Activated CD8-positive, alpha-beta memory T cell treated with anti-CD3 and anti-CD28 coated beads, Interleukin-2, amount 50 U/mL, for 48 hours (primary cell): ENCODE data around the gene LRRC8E.
"Not testable (repeated sequence)": the region's sequence is repeated elsewhere in the genome, so short reads cannot be mapped to it uniquely, and the experiment has no call there.

ENCODE experiments used
- DNase-seq: peaks from one replicate; pipeline ENCODE4 v3.0.0-alpha.2; 2020

LRRC8E gene

DNA sequence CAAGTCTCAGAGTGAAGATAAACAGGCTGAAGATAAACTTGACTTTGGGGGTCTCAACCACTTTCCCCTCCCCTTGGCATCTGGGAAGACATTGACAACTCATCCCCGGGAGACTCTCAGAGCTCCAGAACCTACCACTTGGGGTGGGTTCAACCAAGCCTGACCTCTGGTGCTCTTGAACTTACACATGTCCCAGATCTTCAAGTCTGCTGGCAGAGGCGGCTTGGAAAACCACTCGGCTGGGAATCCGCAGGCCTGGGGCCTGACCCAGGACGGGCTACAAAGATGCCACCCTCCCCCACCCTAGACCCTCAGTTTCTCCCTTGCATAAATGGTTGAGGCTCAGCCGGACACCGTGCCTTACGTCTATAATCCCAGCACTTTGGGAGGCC, 512 bp downstream of the LRRC8E start:
- no peak for DNase-seq

- not testable (repeated sequence) for DNase-seq
Observed at GRCh38 chr19:7893362-7894101, 5.2 kb downstream of the LRRC8E start.

GRCh38 chr19:7894612-7895309, 6.5 kb downstream of the LRRC8E start:
- no peak for DNase-seq

GRCh38 chr19:7895565-7895964, 7.3 kb downstream of the LRRC8E start:
- no peak for DNase-seq

DNA sequence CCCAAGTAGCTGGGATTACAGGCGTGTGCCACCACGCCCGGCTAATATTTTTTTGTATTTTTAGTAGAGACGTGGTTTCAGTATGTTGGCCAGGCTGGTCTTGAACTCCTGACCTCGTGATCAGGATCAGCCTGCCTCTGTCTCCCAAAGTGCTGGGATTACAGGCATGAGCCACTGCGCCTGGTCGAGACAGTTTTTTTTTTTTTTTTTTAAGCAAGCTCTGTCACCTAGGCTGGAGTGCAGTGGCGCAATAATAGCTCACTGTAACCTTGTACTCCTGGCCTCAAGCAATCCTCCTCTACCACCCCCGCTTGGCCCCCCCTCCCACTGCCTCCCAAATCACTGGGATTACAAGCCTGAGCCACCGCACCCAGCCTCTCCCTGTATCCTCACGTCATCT, 9.0 kb downstream of the LRRC8E start:
- DNase-seq: no peak

DNA sequence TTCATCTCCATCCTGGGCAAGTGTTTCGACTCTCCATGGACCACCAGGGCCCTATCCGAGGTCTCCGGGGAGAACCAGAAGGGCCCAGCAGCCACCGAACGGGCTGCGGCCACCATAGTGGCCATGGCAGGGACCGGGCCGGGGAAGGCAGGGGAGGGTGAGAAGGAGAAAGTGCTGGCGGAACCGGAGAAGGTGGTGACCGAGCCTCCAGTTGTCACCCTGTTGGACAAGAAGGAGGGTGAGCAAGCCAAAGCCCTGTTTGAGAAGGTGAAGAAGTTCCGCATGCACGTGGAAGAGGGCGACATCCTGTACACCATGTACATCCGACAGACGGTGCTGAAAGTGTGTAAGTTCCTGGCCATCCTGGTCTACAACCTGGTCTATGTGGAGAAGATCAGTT, 10.7 kb downstream of the LRRC8E start:
- DNase-seq: no peak

GRCh38 chr19:7899751-7900378, 11.6 kb downstream of the LRRC8E start:
- DNase-seq: no peak

DNA sequence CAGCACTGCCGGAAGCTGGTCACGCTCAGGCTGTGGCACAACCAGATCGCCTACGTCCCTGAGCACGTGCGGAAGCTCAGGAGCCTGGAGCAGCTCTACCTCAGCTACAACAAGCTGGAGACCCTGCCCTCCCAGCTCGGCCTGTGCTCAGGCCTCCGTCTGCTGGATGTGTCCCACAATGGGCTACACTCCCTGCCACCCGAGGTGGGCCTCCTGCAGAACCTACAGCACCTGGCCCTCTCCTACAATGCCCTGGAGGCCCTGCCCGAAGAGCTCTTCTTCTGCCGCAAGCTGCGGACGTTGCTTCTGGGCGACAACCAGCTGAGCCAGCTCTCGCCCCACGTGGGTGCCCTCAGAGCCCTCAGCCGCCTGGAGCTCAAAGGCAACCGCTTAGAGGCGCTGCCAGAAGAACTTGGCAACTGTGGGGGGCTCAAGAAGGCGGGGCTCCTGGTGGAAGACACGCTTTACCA, 12.1 kb downstream of the LRRC8E start:
- no peak for DNase-seq

DNA sequence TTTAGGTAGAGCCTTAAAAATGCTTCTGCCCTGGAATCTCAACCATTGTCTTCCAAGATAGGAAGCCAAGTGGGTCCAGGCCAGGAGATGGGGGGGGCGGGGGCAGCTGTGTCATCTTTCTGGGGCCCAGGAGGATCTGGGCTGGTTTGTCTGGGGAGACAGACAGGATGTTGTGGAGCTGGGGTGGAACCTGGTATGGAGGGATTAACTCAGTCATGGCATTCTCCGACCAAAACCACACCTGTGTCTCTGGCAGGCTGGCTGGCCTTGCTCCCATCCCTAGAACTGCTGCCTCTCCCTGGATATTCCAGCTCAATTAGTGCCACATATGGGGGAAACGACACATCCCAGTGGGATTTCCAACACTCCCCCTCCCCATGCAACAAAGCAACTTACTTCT, 12.6 kb downstream of the LRRC8E start:
- no peak for DNase-seq

- no peak for DNase-seq
Observed at GRCh38 chr19:7901337-7901736, 13.0 kb downstream of the LRRC8E start.

GRCh38 chr19:7902796-7903243, 14.5 kb downstream of the LRRC8E start:
- DNase-seq: no peak

DNA sequence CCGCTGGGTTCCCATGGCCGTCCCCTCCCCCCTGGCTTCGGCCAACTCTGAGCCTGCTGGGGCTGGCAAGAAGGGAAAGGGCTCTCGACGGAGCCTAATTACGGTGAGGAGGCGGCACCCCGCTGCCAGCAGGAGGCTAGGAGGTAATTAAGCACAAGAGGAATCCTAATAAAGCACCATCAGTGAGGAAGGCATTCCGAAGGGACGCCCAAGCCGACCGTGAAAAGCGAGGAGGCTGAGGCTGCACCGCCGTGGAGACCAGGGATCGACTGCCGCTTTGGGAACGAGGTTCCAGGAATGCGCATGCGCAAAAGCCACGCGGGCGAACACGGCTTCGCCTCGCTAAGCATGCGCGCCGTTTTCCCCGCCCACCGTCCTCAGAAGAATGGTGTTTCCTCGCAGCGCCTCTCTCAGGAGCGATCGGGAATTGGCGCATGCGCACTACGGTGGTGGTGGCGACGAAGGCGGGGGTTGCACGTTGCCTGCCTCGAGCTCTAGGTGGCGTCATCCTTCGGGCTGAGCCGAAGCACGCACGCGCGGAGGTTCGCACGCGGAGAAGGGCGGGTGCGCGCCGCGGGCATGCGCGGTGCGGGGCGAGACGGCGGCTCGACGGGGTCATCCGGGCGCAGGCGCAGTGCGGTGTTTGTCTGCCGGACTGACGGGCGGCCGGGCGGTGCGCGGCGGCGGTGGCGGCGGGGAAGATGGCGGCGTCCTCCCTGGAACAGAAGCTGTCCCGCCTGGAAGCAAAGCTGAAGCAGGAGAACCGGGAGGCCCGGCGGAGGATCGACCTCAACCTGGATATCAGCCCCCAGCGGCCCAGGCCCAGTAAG, 15.1 kb downstream of the LRRC8E start, which contains the start of gene MAP2K7:
MAP2K7 (plus strand) TSS at position 634 of the 830 bp plus-strand sequence; CDS start at position 702, 68 bp downstream.
- DNase-seq: peak; percentile 100

DNA sequence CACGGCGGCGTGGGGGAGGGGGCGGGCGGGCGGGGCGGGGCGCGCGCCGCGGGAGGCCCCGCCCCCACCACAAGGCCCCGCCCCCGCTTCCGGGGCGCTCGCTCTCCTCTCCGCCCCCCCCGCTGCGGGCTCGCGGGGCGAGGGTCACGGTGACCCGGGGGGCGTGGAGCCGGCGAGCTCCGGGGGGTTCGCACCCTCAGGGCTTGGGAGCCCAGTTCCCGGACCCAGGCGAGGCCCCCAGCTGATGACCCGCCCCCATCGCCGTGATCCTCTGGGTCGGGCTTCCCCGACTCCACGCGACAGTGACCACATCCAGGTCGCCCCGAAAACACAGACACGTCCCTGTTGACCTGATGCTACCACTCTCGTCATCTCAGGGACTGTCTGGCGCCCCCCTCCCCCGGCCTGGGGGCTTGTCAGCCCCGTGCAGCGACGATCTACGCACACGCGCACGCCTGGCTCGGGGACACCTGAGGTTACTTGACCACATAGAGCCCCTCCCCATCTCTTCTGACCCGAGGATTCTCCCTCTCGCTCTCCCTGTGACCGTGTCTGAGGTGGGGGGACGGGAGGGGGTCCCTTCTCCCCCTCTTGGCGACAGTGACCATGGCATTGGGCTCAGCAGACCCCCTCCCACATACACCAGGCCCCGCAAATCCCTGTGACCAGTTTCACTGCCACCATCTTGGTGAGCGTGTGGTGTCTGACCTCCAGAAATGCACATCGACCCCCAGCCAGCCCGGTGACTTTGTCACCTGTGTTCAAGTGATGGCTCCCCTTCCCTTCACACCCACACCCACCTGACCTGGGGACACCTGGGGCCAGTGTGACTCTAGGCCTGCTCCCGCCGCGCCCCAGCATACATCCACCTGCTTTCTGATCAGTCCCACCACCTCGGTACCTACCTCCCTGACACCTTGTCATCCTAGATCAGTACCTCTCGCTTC, 16.0 kb downstream of the LRRC8E start:
- no peak for DNase-seq

DNA sequence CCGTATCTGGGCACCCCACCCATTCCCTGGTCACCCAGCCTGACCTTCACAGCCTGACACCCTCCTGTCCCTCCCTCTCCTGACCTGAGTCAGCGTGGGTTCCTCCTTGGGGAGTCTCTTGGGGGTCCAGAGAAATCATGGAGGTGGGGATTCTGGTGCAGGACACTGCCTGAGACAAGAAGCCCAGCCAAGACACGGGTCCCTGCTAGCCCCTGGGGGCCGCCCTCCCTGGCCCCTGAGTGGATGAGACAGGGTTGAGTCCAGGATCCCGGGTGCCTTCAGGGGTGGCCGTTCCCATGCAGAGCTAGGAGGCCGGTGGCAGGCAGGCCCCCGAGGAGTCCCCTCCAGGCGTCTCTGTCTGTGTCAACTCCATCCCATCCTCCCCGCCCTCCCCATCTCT, 17.0 kb downstream of the LRRC8E start:
- DNase-seq: no peak

- no peak for DNase-seq
Observed at GRCh38 chr19:7905859-7906258, 17.5 kb downstream of the LRRC8E start.

- DNase-seq: no peak
Observed at GRCh38 chr19:7907122-7907521, 18.8 kb downstream of the LRRC8E start.

- DNase-seq: no peak
Observed at GRCh38 chr19:7907544-7907943, 19.2 kb downstream of the LRRC8E start.

- no peak for DNase-seq
Observed at GRCh38 chr19:7908078-7908699, 19.9 kb downstream of the LRRC8E start.

GRCh38 chr19:7908742-7909461, 20.6 kb downstream of the LRRC8E start:
- no peak for DNase-seq

DNA sequence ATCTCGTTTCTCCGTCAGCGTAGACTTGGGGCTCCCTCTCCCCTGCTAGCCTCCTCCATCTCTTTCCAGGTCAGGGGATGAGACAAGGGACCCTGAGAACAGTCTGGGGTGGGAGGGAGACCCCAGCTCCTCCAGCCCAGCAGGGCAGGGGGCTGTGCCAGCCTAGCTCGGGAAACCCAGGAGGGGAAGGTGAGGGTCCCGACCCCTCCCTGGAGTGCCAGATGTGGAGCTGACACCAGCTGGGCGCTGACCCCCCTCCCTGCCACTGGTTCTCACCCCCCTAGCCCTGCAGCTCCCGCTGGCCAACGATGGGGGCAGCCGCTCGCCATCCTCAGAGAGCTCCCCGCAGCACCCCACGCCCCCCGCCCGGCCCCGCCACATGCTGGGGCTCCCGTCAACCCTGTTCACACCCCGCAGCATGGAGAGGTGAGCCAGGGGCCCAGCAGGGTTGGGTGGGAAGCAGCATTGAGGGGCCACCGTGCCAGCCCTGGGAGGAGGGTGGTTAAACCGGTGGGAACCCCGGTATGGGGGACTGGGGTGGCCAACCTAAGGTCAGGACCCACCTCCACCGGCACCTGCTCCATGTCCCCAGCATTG, 21.3 kb downstream of the LRRC8E start:
- DNase-seq: no peak
